Effector memory CD4-positive, alpha-beta T cell (primary cell): ENCODE data around the gene IFIT2.
A peak's percentile ranks its signal among the peaks of the same experiment; 100 is the strongest.
"Not testable (repeated sequence)": the region's sequence is repeated elsewhere in the genome, so short reads cannot be mapped to it uniquely, and the experiment has no call there.

Source experiments
- DNase-seq, 3 donors: peaks; one replicate each; pipeline ENCODE4 v3.0.0-alpha.2; 2020
- H3K27ac ChIP-seq: 2 replicates; pipeline ENCODE4 v1.7.0; 2013; ENCODE audit warnings: mild to moderate bottlenecking, low read length, moderate library complexity; ENCODE audit not compliant: insufficient read depth, poor library complexity, severe bottlenecking
- H3K27me3 ChIP-seq: replicated peaks from 2 replicates; pipeline ENCODE4 v1.7.0; 2013; ENCODE audit warnings: mild to moderate bottlenecking, low read length; ENCODE audit not compliant: insufficient read depth, control insufficient read depth, poor library complexity, severe bottlenecking
- H3K36me3 ChIP-seq: 2 replicates; pipeline ENCODE4 v1.7.0; 2013; ENCODE audit warnings: mild to moderate bottlenecking, low read length, moderate library complexity; ENCODE audit not compliant: control insufficient read depth, insufficient read depth
- H3K4me1 ChIP-seq: 2 replicates; pipeline ENCODE4 v1.7.0; 2013; ENCODE audit warnings: low read length, mild to moderate bottlenecking; ENCODE audit not compliant: control insufficient read depth, insufficient read depth, poor library complexity, severe bottlenecking
- H3K4me3 ChIP-seq: 2 replicates; pipeline ENCODE4 v1.7.0; 2013; ENCODE audit warnings: low read length, low read depth, mild to moderate bottlenecking; ENCODE audit not compliant: insufficient read depth, poor library complexity, severe bottlenecking
- H3K9me3 ChIP-seq: 2 replicates; pipeline ENCODE4 v1.7.0; 2013; ENCODE audit warnings: mild to moderate bottlenecking, low read length, moderate library complexity; ENCODE audit not compliant: control insufficient read depth
- total RNA-seq, 3 donors: gene quantifications; one replicate each; lab custom pipeline; 2026; lab: John Stamatoyannopoulos, UW

The IFIT2 gene
- 93.2 to 824 (median 347) reads per million in 3 donors for total RNA-seq

- Histone ChIP-seq H3K36me3 (peaks cover 12% of the 10 kb centered on the region), H3K9me3 (no peaks in the 10 kb centered on the region), H3K27me3 (no peaks in the 10 kb centered on the region), H3K4me1 (peaks cover 12% of the 10 kb centered on the region), H3K4me3 (peak within 1 kb of the TSS; percentile 57), H3K27ac (peak within 1 kb of the TSS; percentile 84)
- DNase-seq = peak; percentile 4 to 19 (median 15)
Observed at GRCh38 chr10:89301721-89302445, at the start of gene IFIT2. Gene IFIT2 (plus strand): TSS chr10:89302046. CDS start chr10:89302124, 78 bp downstream.

GRCh38 chr10:89252225-89252585, 49.6 kb upstream of the IFIT2 start:
- Histone ChIP-seq H3K4me3 (no peak overlapping the region), H3K36me3 (no peaks in the 10 kb centered on the region), H3K9me3 (no peaks in the 10 kb centered on the region), H3K27me3 (no peaks in the 10 kb centered on the region), H3K27ac (no peak overlapping the region), H3K4me1 (peaks cover 9% of the 10 kb centered on the region)
- no peak for DNase-seq

GRCh38 chr10:89255091-89255579, 46.7 kb upstream of the IFIT2 start:
- not testable (repeated sequence) for H3K4me1 ChIP-seq, H3K27me3 ChIP-seq, H3K27ac ChIP-seq, H3K9me3 ChIP-seq, H3K36me3 ChIP-seq, H3K4me3 ChIP-seq, DNase-seq

GRCh38 chr10:89255793-89256192, 46.1 kb upstream of the IFIT2 start:
- no peak for DNase-seq
- Histone ChIP-seq H3K27ac (no peak overlapping the region), H3K36me3 (no peaks in the 10 kb centered on the region), H3K27me3 (no peaks in the 10 kb centered on the region), H3K9me3 (no peaks in the 10 kb centered on the region), H3K4me1 (peaks cover 7% of the 10 kb centered on the region), H3K4me3 (no peak overlapping the region)

- H3K9me3 ChIP-seq = no peaks in the 10 kb centered on the region
- peaks cover 1% of the 10 kb centered on the region for H3K4me1 ChIP-seq
- H3K27ac ChIP-seq = no peak overlapping the region
- no peaks in the 10 kb centered on the region for H3K27me3 ChIP-seq
- no peak overlapping the region for H3K4me3 ChIP-seq
- no peak for DNase-seq
- no peaks in the 10 kb centered on the region for H3K36me3 ChIP-seq
Observed at GRCh38 chr10:89256340-89256739, 45.5 kb upstream of the IFIT2 start.

GRCh38 chr10:89256962-89257361, 44.9 kb upstream of the IFIT2 start:
- no peak for DNase-seq
- Histone ChIP-seq H3K27ac (no peak overlapping the region), H3K36me3 (no peaks in the 10 kb centered on the region), H3K9me3 (no peaks in the 10 kb centered on the region), H3K4me1 (no peaks in the 10 kb centered on the region), H3K4me3 (no peak overlapping the region), H3K27me3 (no peaks in the 10 kb centered on the region)

- no peaks in the 10 kb centered on the region for H3K36me3 ChIP-seq
- H3K27me3 ChIP-seq = no peaks in the 10 kb centered on the region
- no peak overlapping the region for H3K27ac ChIP-seq
- no peak for DNase-seq
- no peaks in the 10 kb centered on the region for H3K9me3 ChIP-seq
- no peaks in the 10 kb centered on the region for H3K4me1 ChIP-seq
- H3K4me3 ChIP-seq = no peak overlapping the region
Observed at GRCh38 chr10:89257581-89257980, 44.3 kb upstream of the IFIT2 start.

- no peaks in the 10 kb centered on the region for H3K9me3 ChIP-seq
Observed at GRCh38 chr10:89258881-89259280, 43.0 kb upstream of the IFIT2 start.

GRCh38 chr10:89262086-89263051, 39.5 kb upstream of the IFIT2 start:
- Histone ChIP-seq H3K4me3 (no peak overlapping the region), H3K36me3 (no peaks in the 10 kb centered on the region), H3K4me1 (no peaks in the 10 kb centered on the region), H3K27ac (no peak overlapping the region), H3K9me3 (no peaks in the 10 kb centered on the region), H3K27me3 (no peaks in the 10 kb centered on the region)
- no peak for DNase-seq

More at GRCh38 chr10:89258881-89259280, 43.0 kb upstream of the IFIT2 start:
- H3K27ac ChIP-seq = no peak overlapping the region
- H3K36me3 ChIP-seq = no peaks in the 10 kb centered on the region
- no peak for DNase-seq
- no peak overlapping the region for H3K4me3 ChIP-seq
- no peaks in the 10 kb centered on the region for H3K4me1 ChIP-seq
- H3K27me3 ChIP-seq = no peaks in the 10 kb centered on the region

- H3K9me3 ChIP-seq = no peaks in the 10 kb centered on the region
- H3K27ac ChIP-seq = no peak overlapping the region
- no peak for DNase-seq
- H3K4me3 ChIP-seq = no peak overlapping the region
- no peaks in the 10 kb centered on the region for H3K36me3 ChIP-seq
- H3K27me3 ChIP-seq = no peaks in the 10 kb centered on the region
- no peaks in the 10 kb centered on the region for H3K4me1 ChIP-seq
Observed at GRCh38 chr10:89263091-89263490, 38.8 kb upstream of the IFIT2 start.
